Neural cell (in vitro differentiated cells): ENCODE data around the gene SCG5. TPM values are rescaled to one million over a fixed set of nuclear protein-coding genes. Genes with fewer than 3 reads are reported as not detected.

Experiments
- H2AFZ ChIP-seq: fragments of 200-600, 300-800 bp; sonication (generic), shearing (Covaris generic); 2 replicates; pipeline ENCODE4 v1.6.0; 2014; ENCODE audit warnings: low read depth, mild to moderate bottlenecking, antibody characterized with exemption, low read length, moderate library complexity
- H3F3A ChIP-seq: fragments of 200-600 bp; shearing (Covaris generic); 2 replicates; pipeline ENCODE4 v1.6.1; 2016; ENCODE audit warnings: mild to moderate bottlenecking, moderate library complexity, mixed read lengths, antibody characterized with exemption, low read length; ENCODE audit not compliant: insufficient read depth, poor library complexity, severe bottlenecking
- H3K27ac ChIP-seq: fragments of 200-600, 300-800 bp; sonication (generic), shearing (Covaris generic); 2 replicates; pipeline ENCODE4 v1.5.1; 2014; ENCODE audit warnings: mild to moderate bottlenecking, low read length, moderate library complexity
- H3K27me3 ChIP-seq: fragments of 300-800, 200-600 bp; sonication (generic), shearing (Covaris generic); 2 replicates; pipeline ENCODE4 v1.6.0; 2014; ENCODE audit warnings: mild to moderate bottlenecking, low read depth, low read length, moderate library complexity; ENCODE audit not compliant: insufficient read depth
- H3K36me3 ChIP-seq: fragments of 300-800, 200-600 bp; sonication (generic), shearing (Covaris generic); 2 replicates; pipeline ENCODE4 v1.5.1; 2014; ENCODE audit warnings: mild to moderate bottlenecking, antibody characterized with exemption, low read length, moderate library complexity; ENCODE audit not compliant: insufficient read depth
- H3K4me2 ChIP-seq: fragments of 300-800, 200-600 bp; sonication (generic), shearing (Covaris generic); 2 replicates; pipeline ENCODE4 v1.6.0; 2014; ENCODE audit warnings: mild to moderate bottlenecking, low read length
- H3K4me3 ChIP-seq: fragments of 300-800, 200-600 bp; sonication (generic), shearing (Covaris generic); 2 replicates; pipeline ENCODE4 v1.5.1; 2014; ENCODE audit warnings: mild to moderate bottlenecking, low read length, moderate library complexity
- H3K79me2 ChIP-seq: fragments of 200-600 bp; shearing (Covaris generic); replicated peaks from 2 replicates; pipeline ENCODE4 v1.6.0; 2014; ENCODE audit warnings: mild to moderate bottlenecking, low read length, moderate library complexity; ENCODE audit not compliant: insufficient read depth
- H3K9ac ChIP-seq: fragments of 300-800, 200-600 bp; sonication (generic), shearing (Covaris generic); 2 replicates; pipeline ENCODE4 v1.6.1; 2016; ENCODE audit warnings: mild to moderate bottlenecking, low read length, mixed read lengths
- H3K9me2 ChIP-seq: fragments of 200-600 bp; shearing (Covaris generic); 2 replicates; pipeline ENCODE4 v1.6.1; 2016; ENCODE audit warnings: mild to moderate bottlenecking, low read length, mixed read lengths; ENCODE audit not compliant: insufficient read depth
- H3K9me3 ChIP-seq: fragments of 200-600, 300-800 bp; sonication (generic), shearing (Covaris generic); 2 replicates; pipeline ENCODE4 v1.6.1; 2016; ENCODE audit warnings: mild to moderate bottlenecking, mixed run types, low read length, moderate library complexity, mixed read lengths
- H4K20me1 ChIP-seq: fragments of 200-600 bp; shearing (Covaris generic); 2 replicates; pipeline ENCODE4 v1.6.1; 2016; ENCODE audit warnings: mild to moderate bottlenecking, mixed run types; ENCODE audit not compliant: insufficient read depth
- CTCF ChIP-seq: fragments of 450-650 bp; IDR thresholded peaks from 2 replicates; pipeline ENCODE4 v1.5.1; 2014; ENCODE audit warnings: antibody characterized with exemption, mild to moderate bottlenecking, moderate library complexity; ENCODE audit not compliant: poor library complexity, severe bottlenecking
- EP300 ChIP-seq: fragments of 450-650 bp; conservative IDR thresholded peaks from 2 replicates; pipeline ENCODE4 v1.6.1; 2014; ENCODE audit warnings: antibody characterized with exemption, mild to moderate bottlenecking, moderate library complexity; ENCODE audit not compliant: poor library complexity, severe bottlenecking
- EZH2 ChIP-seq: fragments of 200-600, 300-800 bp; shearing (Covaris generic), sonication (generic); IDR thresholded peaks from 2 replicates; pipeline ENCODE4 v1.6.1; 2014; ENCODE audit warnings: antibody characterized with exemption, low read length, borderline replicate concordance, mild to moderate bottlenecking; ENCODE audit not compliant: insufficient read depth, poor library complexity, severe bottlenecking
- MXI1 ChIP-seq: fragments of 450-650 bp; conservative IDR thresholded peaks from 2 replicates; pipeline ENCODE4 v1.6.1; 2014; ENCODE audit warnings: antibody characterized with exemption, mild to moderate bottlenecking; ENCODE audit not compliant: poor library complexity, severe bottlenecking
- POLR2AphosphoS5 ChIP-seq: IDR thresholded peaks from 2 replicates; pipeline ENCODE4 v1.6.1; 2012
- RAD21 ChIP-seq: fragments of 450-650 bp; conservative IDR thresholded peaks from 2 replicates; pipeline ENCODE4 v1.6.1; 2014; ENCODE audit warnings: antibody characterized with exemption, mild to moderate bottlenecking, moderate library complexity
- REST ChIP-seq: IDR thresholded peaks from 2 replicates; pipeline ENCODE4 v1.6.1; 2012; ENCODE audit warnings: borderline replicate concordance
- SMC3 ChIP-seq: fragments of 450-650 bp; conservative IDR thresholded peaks from 2 replicates; pipeline ENCODE4 v1.6.1; 2014; ENCODE audit warnings: antibody characterized with exemption, mild to moderate bottlenecking, moderate library complexity; ENCODE audit not compliant: poor library complexity
- TAF1 ChIP-seq: IDR thresholded peaks from 2 replicates; pipeline ENCODE4 v1.6.1; 2012; ENCODE audit warnings: low read depth
- polyA plus RNA-seq: library from polyadenylated mRNA; depleted of rRNA; stranded (reverse); fragments of >200 nt; gene quantifications from 2 replicates; pipeline ENCODE4 v1.2.3, GENCODE V29; 2014

SCG5 gene
- polyA plus RNA-seq, 1 donor from 2014 or later, result 116 TPM

GRCh38 chr15:32668942-32669341 is 27.4 kb downstream of the SCG5 start:
- Histone ChIP-seq H3K27ac (no peak overlapping the region), H3K9me2 (no peaks in the 10 kb centered on the region), H2AFZ (no peak overlapping the region), H3K9me3 (no peaks in the 10 kb centered on the region), H3K36me3 (no peaks in the 10 kb centered on the region), H3K4me2 (no peak overlapping the region), H3K4me3 (no peak overlapping the region), H3K9ac (no peak overlapping the region), H4K20me1 (no peaks in the 10 kb centered on the region), H3K27me3 (no peaks in the 10 kb centered on the region), H3F3A (no peaks in the 10 kb centered on the region), H3K79me2 (no peaks in the 10 kb centered on the region)
- TF ChIP-seq TAF1, result no peak
- TF ChIP-seq SMC3, result no peak
- TF ChIP-seq CTCF, result no peak
- TF ChIP-seq RAD21, result no peak
- no peak for TF ChIP-seq MXI1
- TF ChIP-seq EP300, result no peak
- TF ChIP-seq POLR2AphosphoS5, result no peak
- no peak for TF ChIP-seq EZH2
- TF ChIP-seq REST, result no peak

- H3K4me3 ChIP-seq, result no peak overlapping the region
- H3F3A ChIP-seq, result no peaks in the 10 kb centered on the region
- H3K4me2 ChIP-seq, result no peak overlapping the region
- no peaks in the 10 kb centered on the region for H3K36me3 ChIP-seq
- H3K9me2 ChIP-seq, result no peaks in the 10 kb centered on the region
- no peak overlapping the region for H3K27ac ChIP-seq
- H3K27me3 ChIP-seq, result no peaks in the 10 kb centered on the region
- no peak for TF ChIP-seq RAD21
- no peak overlapping the region for H2AFZ ChIP-seq
- no peaks in the 10 kb centered on the region for H3K79me2 ChIP-seq
- no peaks in the 10 kb centered on the region for H3K9me3 ChIP-seq
- no peaks in the 10 kb centered on the region for H4K20me1 ChIP-seq
- H3K9ac ChIP-seq, result no peak overlapping the region
Measured at GRCh38 chr15:32669896-32670611, 28.5 kb downstream of the SCG5 start.
